ENCODE data around the gene ALPL. TPM values are rescaled to one million over a fixed set of nuclear protein-coding genes. Genes with fewer than 3 reads are reported as not detected.
A peak's percentile ranks its signal among the peaks of the same experiment; 100 is the strongest.

Gene ALPL
- total RNA-seq, 1 experiment from 2014 or later: 84.8 TPM

GRCh38 chr1:21625390-21626190 is 116.4 kb downstream of the ALPL start:
- Mint-ChIP-seq H3K4me1 (peaks cover 27 to 32% of the 10 kb centered on the region in 2 experiments), H3K27me3 (ENCODE audit: low read depth) (peaks cover 10% of the 10 kb centered on the region), H3K9me3 (no peaks in the 10 kb centered on the region; a peak in 2 of 5 replicates), H3K27ac (peak overlapping the region in 2 of 3 experiments; percentile 45 to 68; a peak in 1 of 7 replicates), H3K36me3 (ENCODE audit: insufficient read depth in 1 of 3, low read depth in 3 of 3) (no peaks in the 10 kb centered on the region), H3K4me3 (no peak overlapping the region)
- Histone ChIP-seq H2BK12ac (ENCODE audit: insufficient read length, low read depth, low read length) (no peak overlapping the region), H2BK15ac (ENCODE audit: low read depth, low read length) (no peak overlapping the region), H3K4me2 (ENCODE audit: insufficient read depth, insufficient read length, low read length) (no peak overlapping the region), H2AFZ (ENCODE audit: low read length) (no peak overlapping the region), H3K4me1 (ENCODE audit: insufficient read depth, low read length) (peaks cover 9% of the 10 kb centered on the region; the same call in 1 of the 2 replicates), H3K23ac (ENCODE audit: insufficient read length, low read depth, low read length) (no peak overlapping the region), H3K56ac (ENCODE audit: insufficient read length, low read depth, low read length) (no peak overlapping the region), H3K14ac (ENCODE audit: insufficient read depth, low read length) (no peak overlapping the region), H3K9ac (ENCODE audit: extremely low read depth, insufficient read length, low read length) (no peak overlapping the region), H4K5ac (ENCODE audit: insufficient read length, low read depth, low read length) (no peak overlapping the region), H3K79me1 (ENCODE audit: insufficient read depth, low read depth, low read length, poor library complexity, severe bottlenecking) (no peaks in the 10 kb centered on the region), H2BK120ac (ENCODE audit: low read depth, low read length, poor library complexity, severe bottlenecking) (no peak overlapping the region), H3K23me2 (ENCODE audit: insufficient read length, low read depth, low read length, poor library complexity, severe bottlenecking) (peaks cover 4% of the 10 kb centered on the region), H4K20me1 (ENCODE audit: control insufficient read depth, insufficient read depth, insufficient read length) (no peaks in the 10 kb centered on the region), H3K9me3 (ENCODE audit: control insufficient read depth, low read depth, low read length) (no peaks in the 10 kb centered on the region), H2BK20ac (ENCODE audit: low read depth, low read length, poor library complexity, severe bottlenecking) (no peak overlapping the region), H4K91ac (ENCODE audit: insufficient read length, low read depth, low read length) (no peak overlapping the region), H3K79me2 (ENCODE audit: insufficient read depth, low read length) (no peaks in the 10 kb centered on the region), H3K27ac (ENCODE audit: insufficient read length, low read depth, low read length) (no peak overlapping the region), H3K4ac (ENCODE audit: low read depth, low read length) (no peak overlapping the region), H2BK5ac (ENCODE audit: insufficient read length, low read length) (no peak overlapping the region), H4K8ac (replicated peaks; ENCODE audit: insufficient read length, low read depth, low read length) (no peak overlapping the region), H3K27me3 (ENCODE audit: insufficient read depth, low read length) (peaks cover 3% of the 10 kb centered on the region; the same call in 1 of the 2 replicates), H3T11ph (ENCODE audit: low read length) (no peak overlapping the region), H3K18ac (ENCODE audit: insufficient read length, low read depth, low read length) (no peak overlapping the region), H2AK5ac (ENCODE audit: insufficient read length, low read length) (no peak overlapping the region)
- no CpG with 5 or more reads among the region's 13 CpGs for whole genome bisulfite sequencing (ENCODE audit: extremely low coverage, insufficient read length, low lambda C conversion rate)
- DNase-seq: no peak
- no peak for TF ChIP-seq CTCF (conservative IDR thresholded peaks at IDR 0.05)
